SU-DHL-6 (cell line): Measurements from ENCODE around the gene C1QL2.

Experiments used
- H2AFZ ChIP-seq: fragments of 200-600 bp; sonication (generic); 2 replicates; pipeline ENCODE4 v1.6.1; 2014; ENCODE audit warnings: low read depth, mild to moderate bottlenecking, moderate library complexity, mixed read lengths, antibody characterized with exemption, low read length; ENCODE audit not compliant: severe bottlenecking
- H3F3A ChIP-seq: fragments of 200-600 bp; shearing (Covaris generic); 2 replicates; pipeline ENCODE4 v1.6.0; 2016; ENCODE audit warnings: antibody characterized with exemption, mild to moderate bottlenecking; ENCODE audit not compliant: insufficient read depth
- H3K27ac ChIP-seq: fragments of 200-600 bp; sonication (generic); 2 replicates; pipeline ENCODE4 v1.5.1; 2016; ENCODE audit warnings: low read depth, mild to moderate bottlenecking, low read length, moderate library complexity, mixed read lengths
- H3K27me3 ChIP-seq: fragments of 200-600 bp; sonication (generic), shearing (Covaris generic); 2 replicates; pipeline ENCODE4 v1.6.0; 2014; ENCODE audit warnings: mild to moderate bottlenecking, low read length
- H3K36me3 ChIP-seq: fragments of 200-600 bp; sonication (generic); 2 replicates; pipeline ENCODE4 v1.6.1; 2014; ENCODE audit warnings: mild to moderate bottlenecking, low read length, mixed read lengths
- H3K4me2 ChIP-seq: fragments of 300-600, 200-600 bp; shearing (Covaris generic), sonication (generic); 2 replicates; pipeline ENCODE4 v1.6.0; 2014; ENCODE audit warnings: low read length, low read depth, mild to moderate bottlenecking; ENCODE audit not compliant: poor library complexity, severe bottlenecking
- H3K4me3 ChIP-seq: fragments of 200-600 bp; sonication (generic); 2 replicates; pipeline ENCODE4 v1.5.1; 2014; ENCODE audit warnings: antibody characterized with exemption, low read length, mild to moderate bottlenecking, mixed read lengths; ENCODE audit not compliant: insufficient read depth, poor library complexity, severe bottlenecking
- H3K79me2 ChIP-seq: fragments of 200-600 bp; sonication (generic); 2 replicates; pipeline ENCODE4 v1.6.1; 2014; ENCODE audit warnings: mild to moderate bottlenecking, low read length, moderate library complexity; ENCODE audit not compliant: insufficient read depth
- H3K9ac ChIP-seq: fragments of 200-600 bp; sonication (generic); 2 replicates; pipeline ENCODE4 v1.7.0; 2014; ENCODE audit warnings: mild to moderate bottlenecking, low read length
- H3K9me2 ChIP-seq: fragments of 200-600 bp; sonication (generic); replicated peaks from 2 replicates; pipeline ENCODE4 v1.6.1; 2014; ENCODE audit warnings: low read length; ENCODE audit not compliant: insufficient read depth
- H3K9me3 ChIP-seq: fragments of 200-600 bp; sonication (generic); 2 replicates; pipeline ENCODE4 v1.6.1; 2014; ENCODE audit warnings: low read length, mixed read lengths; ENCODE audit not compliant: insufficient read depth
- H4K20me1 ChIP-seq: fragments of 200-600 bp; sonication (generic); 2 replicates; pipeline ENCODE4 v1.6.1; 2014; ENCODE audit warnings: low read depth, mild to moderate bottlenecking, antibody characterized with exemption, low read length, moderate library complexity, mixed read lengths
- CTCF ChIP-seq: fragments of 200-600 bp; sonication (generic); IDR thresholded peaks from one replicate; pipeline ENCODE4 v1.5.1; 2017; ENCODE audit warnings: antibody characterized with exemption, mild to moderate bottlenecking, low read length, moderate library complexity; ENCODE audit not compliant: insufficient read depth, poor library complexity, severe bottlenecking
- EZH2phosphoT487 ChIP-seq: fragments of 200-600 bp; sonication (generic), shearing (Covaris generic); conservative IDR thresholded peaks from 2 replicates; pipeline ENCODE4 v1.6.1; 2018; ENCODE audit warnings: mild to moderate bottlenecking, antibody characterized with exemption, low read length, moderate library complexity, mixed read lengths

The C1QL2 gene

DNA sequence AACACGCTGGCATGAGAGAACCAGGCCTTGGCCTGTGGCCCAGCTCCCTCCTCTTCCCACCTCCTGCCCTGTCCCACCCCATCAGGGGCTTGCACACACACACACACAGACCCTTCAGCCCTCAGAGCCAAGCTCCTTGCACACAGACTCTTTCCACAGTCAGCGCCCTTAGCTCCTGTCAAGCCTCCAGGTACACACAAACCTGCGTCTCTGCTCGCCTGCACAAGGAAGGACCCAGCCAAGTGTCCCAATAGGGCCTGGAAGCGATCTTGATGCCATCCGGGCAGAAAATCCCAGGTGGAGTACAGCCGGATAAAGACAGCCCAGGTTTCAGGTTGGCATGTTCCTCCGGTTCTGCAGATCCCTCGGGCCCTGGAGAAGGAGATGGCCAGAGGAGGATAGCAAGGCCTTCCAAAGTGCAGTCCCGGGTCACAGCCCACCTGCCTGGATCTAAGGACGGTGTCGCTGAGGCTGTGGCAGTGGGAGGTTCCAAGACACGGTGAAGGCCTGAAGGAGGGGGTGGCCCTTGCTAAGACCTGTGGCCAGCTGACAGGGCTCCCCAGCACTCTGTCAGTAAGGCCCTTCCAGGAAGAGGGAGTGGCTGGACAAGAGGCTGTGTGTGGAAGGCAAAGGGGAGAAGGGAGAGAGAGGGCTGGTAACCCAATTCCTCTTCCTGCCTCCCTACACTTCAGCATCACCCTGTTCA, 46.6 kb upstream of the C1QL2 start:
- Histone ChIP-seq H3K36me3 (no peaks in the 10 kb centered on the region), H3K9me3 (no peaks in the 10 kb centered on the region), H3K27me3 (no peaks in the 10 kb centered on the region), H2AFZ (no peak overlapping the region), H3F3A (no peaks in the 10 kb centered on the region), H3K4me2 (no peak overlapping the region), H3K79me2 (no peaks in the 10 kb centered on the region), H4K20me1 (no peaks in the 10 kb centered on the region), H3K4me3 (no peak overlapping the region), H3K9ac (no peak overlapping the region), H3K9me2 (no peaks in the 10 kb centered on the region), H3K27ac (no peak overlapping the region)
- TF ChIP-seq EZH2phosphoT487, result no peak
- no peak for TF ChIP-seq CTCF

GRCh38 chr2:119204525-119204924, 46.0 kb upstream of the C1QL2 start:
- H3K27me3 ChIP-seq, result no peaks in the 10 kb centered on the region
- no peak overlapping the region for H3K27ac ChIP-seq
- H3K9me3 ChIP-seq, result no peaks in the 10 kb centered on the region
- no peak overlapping the region for H2AFZ ChIP-seq
- no peaks in the 10 kb centered on the region for H3F3A ChIP-seq
- no peaks in the 10 kb centered on the region for H4K20me1 ChIP-seq
- H3K79me2 ChIP-seq, result no peaks in the 10 kb centered on the region
- no peak overlapping the region for H3K4me2 ChIP-seq
- H3K4me3 ChIP-seq, result no peak overlapping the region
- no peaks in the 10 kb centered on the region for H3K9me2 ChIP-seq
- no peak overlapping the region for H3K9ac ChIP-seq
- H3K36me3 ChIP-seq, result no peaks in the 10 kb centered on the region
- no peak for TF ChIP-seq CTCF
- no peak for TF ChIP-seq EZH2phosphoT487

- Histone ChIP-seq H2AFZ (no peak overlapping the region), H3K79me2 (no peaks in the 10 kb centered on the region), H3K27ac (no peak overlapping the region), H3F3A (no peaks in the 10 kb centered on the region), H3K4me2 (no peak overlapping the region), H3K27me3 (no peaks in the 10 kb centered on the region), H3K36me3 (no peaks in the 10 kb centered on the region), H3K9me3 (no peaks in the 10 kb centered on the region), H3K9ac (no peak overlapping the region), H3K4me3 (no peak overlapping the region), H4K20me1 (no peaks in the 10 kb centered on the region), H3K9me2 (no peaks in the 10 kb centered on the region)
- TF ChIP-seq CTCF (no peak), EZH2phosphoT487 (no peak)
Measured at GRCh38 chr2:119202610-119203310, 44.2 kb upstream of the C1QL2 start.
